ENCODE measurements around the gene PDE6C. TPM values are rescaled to one million over a fixed set of nuclear protein-coding genes. Genes with fewer than 3 reads are reported as not detected.
"Not testable (repeated sequence)": the region's sequence is repeated elsewhere in the genome, so short reads cannot be mapped to it uniquely, and the experiment has no call there.

Gene PDE6C
- total and polyA plus RNA-seq, 2 donors from 2014 or later: not detected

DNA sequence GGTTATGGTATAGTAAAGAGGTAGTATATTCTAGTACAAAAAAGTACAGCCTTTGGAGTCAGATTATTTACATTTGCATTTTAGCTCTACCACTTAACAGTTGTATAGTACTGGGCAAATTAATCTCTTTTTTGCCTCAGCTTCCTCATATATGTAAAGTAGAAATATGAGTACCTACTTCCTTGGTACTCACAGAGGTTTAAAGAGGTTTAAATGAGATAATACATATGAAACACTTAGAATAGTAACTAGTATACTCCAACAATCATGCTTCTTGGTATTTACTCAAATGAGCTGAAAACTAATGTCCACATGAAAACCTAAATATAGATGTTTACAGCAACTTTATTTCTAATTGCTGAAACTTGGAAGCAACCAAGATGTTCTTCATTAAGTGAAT, 75.4 kb downstream of the PDE6C start:
- TF ChIP-seq, protein P1, sequence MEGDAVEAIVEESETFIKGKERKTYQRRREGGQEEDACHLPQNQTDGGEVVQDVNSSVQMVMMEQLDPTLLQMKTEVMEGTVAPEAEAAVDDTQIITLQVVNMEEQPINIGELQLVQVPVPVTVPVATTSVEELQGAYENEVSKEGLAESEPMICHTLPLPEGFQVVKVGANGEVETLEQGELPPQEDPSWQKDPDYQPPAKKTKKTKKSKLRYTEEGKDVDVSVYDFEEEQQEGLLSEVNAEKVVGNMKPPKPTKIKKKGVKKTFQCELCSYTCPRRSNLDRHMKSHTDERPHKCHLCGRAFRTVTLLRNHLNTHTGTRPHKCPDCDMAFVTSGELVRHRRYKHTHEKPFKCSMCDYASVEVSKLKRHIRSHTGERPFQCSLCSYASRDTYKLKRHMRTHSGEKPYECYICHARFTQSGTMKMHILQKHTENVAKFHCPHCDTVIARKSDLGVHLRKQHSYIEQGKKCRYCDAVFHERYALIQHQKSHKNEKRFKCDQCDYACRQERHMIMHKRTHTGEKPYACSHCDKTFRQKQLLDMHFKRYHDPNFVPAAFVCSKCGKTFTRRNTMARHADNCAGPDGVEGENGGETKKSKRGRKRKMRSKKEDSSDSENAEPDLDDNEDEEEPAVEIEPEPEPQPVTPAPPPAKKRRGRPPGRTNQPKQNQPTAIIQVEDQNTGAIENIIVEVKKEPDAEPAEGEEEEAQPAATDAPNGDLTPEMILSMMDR (IDR thresholded peaks at IDR 0.05; ENCODE audit: borderline replicate concordance, extremely low read depth, insufficient read depth): no peak
- DNase-seq (no peak), FAIRE-seq (no peak)
- Histone ChIP-seq H3K9ac (ENCODE audit: low read length in 3 of 3) (no peak overlapping the region), H3K9me3 (ENCODE audit: control insufficient read depth in 2 of 3, insufficient read depth in 1 of 3, low read length in 3 of 3) (no peaks in the 10 kb centered on the region), H3K36me3 (ENCODE audit: control insufficient read depth in 2 of 3, insufficient read depth in 3 of 3, low read length in 3 of 3) (peaks cover 6 to 14% (median 6%) of the 10 kb centered on the region in 3 donors), H3K27me3 (ENCODE audit: control insufficient read depth, insufficient read depth, low read length) (no peaks in the 10 kb centered on the region), H3K4me1 (ENCODE audit: control insufficient read depth in 2 of 3, insufficient read depth in 2 of 3, low read depth in 1 of 3, low read length in 3 of 3) (no peaks in the 10 kb centered on the region), H3K4me3 (ENCODE audit: low read length in 3 of 3) (no peak overlapping the region), H3K27ac (ENCODE audit: low read depth in 2 of 2, low read length in 2 of 2) (no peak overlapping the region)
- intact Hi-C loops (cut with DNase I): no loop called here

DNA sequence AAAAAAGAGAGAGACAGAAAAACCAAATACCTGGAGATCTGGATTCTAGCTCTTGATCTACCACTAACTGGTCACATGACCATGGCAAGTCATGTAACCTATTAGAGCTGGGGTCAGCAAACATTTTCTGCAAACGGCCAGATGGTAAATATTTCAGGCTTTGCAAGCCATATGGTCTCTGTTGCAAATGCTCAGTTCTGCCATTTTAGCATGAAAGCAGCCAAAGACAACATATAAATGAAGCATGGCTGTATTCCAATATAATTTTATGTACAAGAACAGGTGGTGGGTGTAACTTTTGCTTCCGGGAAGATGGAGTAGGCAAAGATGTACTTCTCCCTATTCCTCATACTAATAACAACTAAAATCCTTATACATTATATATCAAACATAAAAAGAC, 83.4 kb downstream of the PDE6C start:
- intact Hi-C loops (cut with DNase I): no loop called here
- FAIRE-seq (no peak), DNase-seq (peak in 1 of 5 donors; percentile 37)
- Histone ChIP-seq H3K9me3 (ENCODE audit: control insufficient read depth in 2 of 3, insufficient read depth in 1 of 3, low read length in 3 of 3) (no peaks in the 10 kb centered on the region), H3K27ac (ENCODE audit: low read depth in 2 of 2, low read length in 2 of 2) (no peak overlapping the region), H3K36me3 (ENCODE audit: control insufficient read depth in 2 of 3, insufficient read depth in 3 of 3, low read length in 3 of 3) (peaks cover 4 to 20% (median 13%) of the 10 kb centered on the region in 3 donors), H3K4me3 (ENCODE audit: low read length in 3 of 3) (no peak overlapping the region), H3K4me1 (ENCODE audit: control insufficient read depth in 2 of 3, insufficient read depth in 2 of 3, low read depth in 1 of 3, low read length in 3 of 3) (no peaks in the 10 kb centered on the region), H3K9ac (ENCODE audit: low read length in 3 of 3) (no peak overlapping the region), H3K27me3 (ENCODE audit: control insufficient read depth, insufficient read depth, low read length) (no peaks in the 10 kb centered on the region)
- TF ChIP-seq, protein P1 (IDR thresholded peaks at IDR 0.05; ENCODE audit: borderline replicate concordance, extremely low read depth, insufficient read depth): no peak

DNA sequence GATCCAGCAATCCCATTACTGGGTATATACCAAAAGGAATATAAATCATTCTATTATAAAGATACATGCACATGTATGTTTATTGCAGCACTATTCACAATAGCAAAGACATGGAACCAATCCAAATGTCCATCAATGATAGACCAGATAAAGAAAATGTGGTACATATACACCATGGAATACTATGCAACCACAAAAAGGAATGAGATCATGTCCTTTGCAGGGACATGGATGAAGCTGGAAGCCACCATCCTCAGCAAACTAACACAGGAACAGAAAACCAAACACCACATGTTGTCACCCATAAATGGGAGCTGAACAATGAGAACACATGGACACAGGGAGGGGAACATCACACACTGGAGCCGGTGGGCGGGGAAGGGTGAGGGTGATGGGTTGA, 84.2 kb downstream of the PDE6C start:
- H3K9me3 ChIP-seq (ENCODE audit: control insufficient read depth in 2 of 3, insufficient read depth in 1 of 3, low read length in 3 of 3); H3K9ac ChIP-seq (ENCODE audit: low read length in 3 of 3); H3K27ac ChIP-seq (ENCODE audit: low read depth in 2 of 2, low read length in 2 of 2); H3K27me3 ChIP-seq (ENCODE audit: control insufficient read depth, insufficient read depth, low read length); FAIRE-seq; H3K4me3 ChIP-seq (ENCODE audit: low read length in 3 of 3); DNase-seq; H3K4me1 ChIP-seq (ENCODE audit: control insufficient read depth in 2 of 3, insufficient read depth in 2 of 3, low read depth in 1 of 3, low read length in 3 of 3); intact Hi-C loops (cut with DNase I): not testable (repeated sequence)
- H3K36me3 ChIP-seq (ENCODE audit: control insufficient read depth in 2 of 3, insufficient read depth in 3 of 3, low read length in 3 of 3): peaks cover 4 to 13% (median 13%) of the 10 kb centered on the region in 3 donors

DNA sequence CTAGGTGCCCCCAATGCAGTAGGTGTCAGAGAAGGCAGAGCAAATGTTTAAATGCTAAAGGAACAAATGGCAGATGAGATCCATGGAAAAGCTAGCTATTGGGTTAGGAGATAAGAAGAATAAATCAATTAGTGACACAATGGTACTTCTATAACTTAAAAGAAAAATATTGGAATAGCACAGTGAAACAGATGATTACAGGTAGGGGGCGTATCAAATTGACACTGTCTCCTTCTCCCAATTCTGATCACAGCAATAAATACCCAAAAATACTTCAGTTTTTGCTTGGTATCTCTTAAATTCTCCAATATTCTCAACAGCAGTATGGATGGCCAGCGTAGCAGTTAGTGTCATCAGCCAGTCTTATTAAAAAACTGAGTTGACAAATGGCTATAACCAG, 84.9 kb downstream of the PDE6C start:
- no peak overlapping the region for H3K9ac ChIP-seq (ENCODE audit: low read length in 3 of 3)
- intact Hi-C loops (cut with DNase I): no loop called here
- H3K27ac ChIP-seq (ENCODE audit: low read depth in 2 of 2, low read length in 2 of 2): no peak overlapping the region
- TF ChIP-seq, protein P1 (IDR thresholded peaks at IDR 0.05; ENCODE audit: borderline replicate concordance, extremely low read depth, insufficient read depth): no peak
- H3K4me3 ChIP-seq (ENCODE audit: low read length in 3 of 3): no peak overlapping the region
- H3K36me3 ChIP-seq (ENCODE audit: control insufficient read depth in 2 of 3, insufficient read depth in 3 of 3, low read length in 3 of 3): peaks cover 4 to 11% (median 9%) of the 10 kb centered on the region in 3 donors
- no peaks in the 10 kb centered on the region for H3K9me3 ChIP-seq (ENCODE audit: control insufficient read depth in 2 of 3, insufficient read depth in 1 of 3, low read length in 3 of 3)
- DNase-seq (no peak), FAIRE-seq (no peak)
- H3K4me1 ChIP-seq (ENCODE audit: control insufficient read depth in 2 of 3, insufficient read depth in 2 of 3, low read depth in 1 of 3, low read length in 3 of 3): peaks cover 0 to 3% (median 0%) of the 10 kb centered on the region in 3 donors
- no peaks in the 10 kb centered on the region for H3K27me3 ChIP-seq (ENCODE audit: control insufficient read depth, insufficient read depth, low read length)

All from kidney (tissue), 14 donors.